Neural cell (in vitro differentiated cells): ENCODE measurements around the gene KRT2. TPM values are rescaled to one million over a fixed set of nuclear protein-coding genes. Genes with fewer than 3 reads are reported as not detected.

Experiments used
- H2AFZ ChIP-seq: fragments of 200-600, 300-800 bp; sonication (generic), shearing (Covaris generic); 2 replicates; pipeline ENCODE4 v1.6.0; 2014; ENCODE audit warnings: low read depth, mild to moderate bottlenecking, antibody characterized with exemption, low read length, moderate library complexity
- H3F3A ChIP-seq: fragments of 200-600 bp; shearing (Covaris generic); 2 replicates; pipeline ENCODE4 v1.6.1; 2016; ENCODE audit warnings: mild to moderate bottlenecking, moderate library complexity, mixed read lengths, antibody characterized with exemption, low read length; ENCODE audit not compliant: insufficient read depth, poor library complexity, severe bottlenecking
- H3K27ac ChIP-seq: fragments of 200-600, 300-800 bp; sonication (generic), shearing (Covaris generic); 2 replicates; pipeline ENCODE4 v1.5.1; 2014; ENCODE audit warnings: mild to moderate bottlenecking, low read length, moderate library complexity
- H3K27me3 ChIP-seq: fragments of 300-800, 200-600 bp; sonication (generic), shearing (Covaris generic); 2 replicates; pipeline ENCODE4 v1.6.0; 2014; ENCODE audit warnings: mild to moderate bottlenecking, low read depth, low read length, moderate library complexity; ENCODE audit not compliant: insufficient read depth
- H3K36me3 ChIP-seq: fragments of 300-800, 200-600 bp; sonication (generic), shearing (Covaris generic); 2 replicates; pipeline ENCODE4 v1.5.1; 2014; ENCODE audit warnings: mild to moderate bottlenecking, antibody characterized with exemption, low read length, moderate library complexity; ENCODE audit not compliant: insufficient read depth
- H3K4me2 ChIP-seq: fragments of 300-800, 200-600 bp; sonication (generic), shearing (Covaris generic); 2 replicates; pipeline ENCODE4 v1.6.0; 2014; ENCODE audit warnings: mild to moderate bottlenecking, low read length
- H3K4me3 ChIP-seq: fragments of 300-800, 200-600 bp; sonication (generic), shearing (Covaris generic); 2 replicates; pipeline ENCODE4 v1.5.1; 2014; ENCODE audit warnings: mild to moderate bottlenecking, low read length, moderate library complexity
- H3K79me2 ChIP-seq: fragments of 200-600 bp; shearing (Covaris generic); replicated peaks from 2 replicates; pipeline ENCODE4 v1.6.0; 2014; ENCODE audit warnings: mild to moderate bottlenecking, low read length, moderate library complexity; ENCODE audit not compliant: insufficient read depth
- H3K9ac ChIP-seq: fragments of 300-800, 200-600 bp; sonication (generic), shearing (Covaris generic); 2 replicates; pipeline ENCODE4 v1.6.1; 2016; ENCODE audit warnings: mild to moderate bottlenecking, low read length, mixed read lengths
- H3K9me2 ChIP-seq: fragments of 200-600 bp; shearing (Covaris generic); 2 replicates; pipeline ENCODE4 v1.6.1; 2016; ENCODE audit warnings: mild to moderate bottlenecking, low read length, mixed read lengths; ENCODE audit not compliant: insufficient read depth
- H3K9me3 ChIP-seq: fragments of 200-600, 300-800 bp; sonication (generic), shearing (Covaris generic); 2 replicates; pipeline ENCODE4 v1.6.1; 2016; ENCODE audit warnings: mild to moderate bottlenecking, mixed run types, low read length, moderate library complexity, mixed read lengths
- H4K20me1 ChIP-seq: fragments of 200-600 bp; shearing (Covaris generic); 2 replicates; pipeline ENCODE4 v1.6.1; 2016; ENCODE audit warnings: mild to moderate bottlenecking, mixed run types; ENCODE audit not compliant: insufficient read depth
- CTCF ChIP-seq: fragments of 450-650 bp; IDR thresholded peaks from 2 replicates; pipeline ENCODE4 v1.5.1; 2014; ENCODE audit warnings: antibody characterized with exemption, mild to moderate bottlenecking, moderate library complexity; ENCODE audit not compliant: poor library complexity, severe bottlenecking
- EP300 ChIP-seq: fragments of 450-650 bp; conservative IDR thresholded peaks from 2 replicates; pipeline ENCODE4 v1.6.1; 2014; ENCODE audit warnings: antibody characterized with exemption, mild to moderate bottlenecking, moderate library complexity; ENCODE audit not compliant: poor library complexity, severe bottlenecking
- EZH2 ChIP-seq: fragments of 200-600, 300-800 bp; shearing (Covaris generic), sonication (generic); IDR thresholded peaks from 2 replicates; pipeline ENCODE4 v1.6.1; 2014; ENCODE audit warnings: antibody characterized with exemption, low read length, borderline replicate concordance, mild to moderate bottlenecking; ENCODE audit not compliant: insufficient read depth, poor library complexity, severe bottlenecking
- MXI1 ChIP-seq: fragments of 450-650 bp; conservative IDR thresholded peaks from 2 replicates; pipeline ENCODE4 v1.6.1; 2014; ENCODE audit warnings: antibody characterized with exemption, mild to moderate bottlenecking; ENCODE audit not compliant: poor library complexity, severe bottlenecking
- POLR2AphosphoS5 ChIP-seq: IDR thresholded peaks from 2 replicates; pipeline ENCODE4 v1.6.1; 2012
- RAD21 ChIP-seq: fragments of 450-650 bp; conservative IDR thresholded peaks from 2 replicates; pipeline ENCODE4 v1.6.1; 2014; ENCODE audit warnings: antibody characterized with exemption, mild to moderate bottlenecking, moderate library complexity
- REST ChIP-seq: IDR thresholded peaks from 2 replicates; pipeline ENCODE4 v1.6.1; 2012; ENCODE audit warnings: borderline replicate concordance
- SMC3 ChIP-seq: fragments of 450-650 bp; conservative IDR thresholded peaks from 2 replicates; pipeline ENCODE4 v1.6.1; 2014; ENCODE audit warnings: antibody characterized with exemption, mild to moderate bottlenecking, moderate library complexity; ENCODE audit not compliant: poor library complexity
- TAF1 ChIP-seq: IDR thresholded peaks from 2 replicates; pipeline ENCODE4 v1.6.1; 2012; ENCODE audit warnings: low read depth
- polyA minus RNA-seq: library from RNA; depleted of rRNA, polyadenylated mRNA; stranded (reverse); fragments of >200 nt; gene quantifications from 2 replicates; pipeline ENCODE4 v1.2.3, GENCODE V29; 2014
- polyA plus RNA-seq: library from polyadenylated mRNA; depleted of rRNA; stranded (reverse); fragments of >200 nt; gene quantifications from 2 replicates; pipeline ENCODE4 v1.2.3, GENCODE V29; 2014

KRT2 gene
- not detected in 2 replicates for polyA plus RNA-seq
- not detected in 2 replicates for polyA minus RNA-seq

- Histone ChIP-seq H3K27me3 (no peaks in the 10 kb centered on the region), H3K36me3 (no peaks in the 10 kb centered on the region), H2AFZ (no peak within 1 kb of the TSS), H3K4me2 (no peak within 1 kb of the TSS), H3K9me2 (no peaks in the 10 kb centered on the region), H3K9me3 (no peaks in the 10 kb centered on the region), H3K9ac (no peak within 1 kb of the TSS), H4K20me1 (no peaks in the 10 kb centered on the region), H3K79me2 (no peaks in the 10 kb centered on the region), H3K27ac (no peak within 1 kb of the TSS), H3F3A (no peaks in the 10 kb centered on the region), H3K4me3 (no peak within 1 kb of the TSS)
- no peak for TF ChIP-seq REST
- no peak for TF ChIP-seq POLR2AphosphoS5
- no peak for TF ChIP-seq CTCF
- no peak for TF ChIP-seq RAD21
- TF ChIP-seq MXI1, result no peak
- no peak for TF ChIP-seq SMC3
- no peak for TF ChIP-seq EZH2
- no peak for TF ChIP-seq EP300
- TF ChIP-seq TAF1, result no peak
Observed at GRCh38 chr12:52651726-52652261, at the start of gene KRT2. Gene KRT2, minus strand, starts transcription at chr12:52652211. Its CDS starts 69 bp downstream, at chr12:52652142.

- Histone ChIP-seq H3K4me3 (no peak overlapping the region), H3K79me2 (no peaks in the 10 kb centered on the region), H3F3A (no peaks in the 10 kb centered on the region), H3K27me3 (no peaks in the 10 kb centered on the region), H3K27ac (no peak overlapping the region), H3K4me2 (no peak overlapping the region), H3K36me3 (no peaks in the 10 kb centered on the region), H3K9ac (no peak overlapping the region), H3K9me2 (no peaks in the 10 kb centered on the region), H3K9me3 (no peaks in the 10 kb centered on the region), H4K20me1 (no peaks in the 10 kb centered on the region), H2AFZ (no peak overlapping the region)
- TF ChIP-seq RAD21 (no peak), CTCF (no peak), EZH2 (no peak)
Observed at GRCh38 chr12:52701281-52701680, 49.3 kb upstream of the KRT2 start.
